Keratinocyte (primary cell): Measurements from ENCODE around the gene HLA-E. TPM values are rescaled to one million over a fixed set of nuclear protein-coding genes. Genes with fewer than 3 reads are reported as not detected.

Experiments
- DNase-seq: peaks from one replicate; pipeline ENCODE4 v3.0.0-alpha.2; 2011; ENCODE audit warnings: low read depth, missing footprints, low spot score
- FAIRE-seq: peaks from 2 replicates; lab custom pipeline; 2011; peaks lifted over from hg19 to GRCh38; lab: Jason Lieb, UNC
- H2AFZ ChIP-seq: 2 replicates; pipeline ENCODE4 v1.6.0; 2012; ENCODE audit warnings: low read length, control low read depth, inconsistent platforms; ENCODE audit not compliant: control insufficient read depth
- H3K27ac ChIP-seq: 2 replicates; pipeline ENCODE4 v1.5.1; 2011; ENCODE audit warnings: low read length; ENCODE audit not compliant: control insufficient read depth, insufficient read depth
- H3K27me3 ChIP-seq: 3 replicates; pipeline ENCODE4 v1.6.0; 2011; ENCODE audit warnings: low read length; ENCODE audit not compliant: control insufficient read depth, insufficient read depth; ENCODE audit errors: extremely low read depth
- H3K36me3 ChIP-seq, 2 experiments: 2 replicates in 1 of 2; 3 replicates in 1 of 2; pipeline ENCODE4 v1.5.1; 2011; ENCODE audit warnings: low read length in 2 of 2, mild to moderate bottlenecking in 1 of 2; ENCODE audit not compliant: control insufficient read depth in 2 of 2, insufficient read depth in 2 of 2; ENCODE audit errors: extremely low read depth in 1 of 2
- H3K4me1 ChIP-seq: 3 replicates; pipeline ENCODE4 v1.5.1; 2011; ENCODE audit warnings: low read length; ENCODE audit not compliant: control insufficient read depth, insufficient read depth; ENCODE audit errors: extremely low read depth
- H3K4me2 ChIP-seq: 3 replicates; pipeline ENCODE4 v1.6.0; 2011; ENCODE audit warnings: low read depth, low read length; ENCODE audit not compliant: control insufficient read depth, insufficient read depth; ENCODE audit errors: extremely low read depth
- H3K4me3 ChIP-seq, 3 experiments: fragments of 200-600 bp in 1 of 3; sonication (generic) in 1 of 3; 2 replicates in 2 of 3; 3 replicates in 1 of 3; pipeline ENCODE4 v1.5.1; 2011 to 2016; ENCODE audit warnings: low read length in 3 of 3, mild to moderate bottlenecking in 3 of 3, control low read depth in 2 of 3, inconsistent platforms in 1 of 3, low read depth in 1 of 3, mixed read lengths in 1 of 3, mixed run types in 1 of 3, moderate library complexity in 1 of 3; ENCODE audit not compliant: control insufficient read depth in 2 of 3, insufficient read depth in 2 of 3; ENCODE audit errors: extremely low read depth in 1 of 3
- H3K79me2 ChIP-seq: 2 replicates; pipeline ENCODE4 v1.6.0; 2012; ENCODE audit warnings: low read length; ENCODE audit not compliant: control insufficient read depth, insufficient read depth
- H3K9ac ChIP-seq: 3 replicates; pipeline ENCODE4 v1.6.0; 2011; ENCODE audit warnings: low read length; ENCODE audit not compliant: control insufficient read depth, insufficient read depth; ENCODE audit errors: extremely low read depth
- H3K9me1 ChIP-seq: 3 replicates; pipeline ENCODE4 v1.6.0; 2011; ENCODE audit warnings: low read length; ENCODE audit not compliant: control insufficient read depth, insufficient read depth; ENCODE audit errors: extremely low read depth
- H3K9me3 ChIP-seq: 2 replicates; pipeline ENCODE4 v1.5.1; 2012; ENCODE audit warnings: low read depth, low read length; ENCODE audit not compliant: control insufficient read depth
- H4K20me1 ChIP-seq: 3 replicates; pipeline ENCODE4 v1.6.0; 2011; ENCODE audit warnings: low read length; ENCODE audit not compliant: control insufficient read depth, insufficient read depth; ENCODE audit errors: extremely low read depth
- EZH2 ChIP-seq: IDR thresholded peaks from one replicate; pipeline ENCODE4 v1.6.1; 2012; ENCODE audit warnings: inconsistent platforms, mild to moderate bottlenecking, low read length, moderate library complexity
- dilution Hi-C: fragments of 300-500 bp; cut with MboI; formaldehyde crosslinking; loops from one replicate; pipeline ENCODE4 v1.7.0; 2020; ENCODE audit warnings: low sequenced_read_pairs; ENCODE audit not compliant: extremely low pct_ligation_motif_present
- polyA plus RNA-seq, 5 experiments: library from polyadenylated mRNA; depleted of rRNA in 3 of 5; stranded (reverse) in 3 of 5; stranded (forward) in 1 of 5; unstranded in 1 of 5; fragments of >200 nt; gene quantifications; 1 replicate in 1 of 5; 2 replicates in 3 of 5; 3 replicates in 1 of 5; pipeline versions ENCODE4 v1.2.1 to v1.2.3, GENCODE V29; 2011 to 2012; ENCODE audit warnings: missing spikeins in 2 of 5, low read depth in 1 of 5, low replicate concordance in 1 of 5
- TF ChIP-seq, protein P1 (sequence below), 3 experiments: IDR thresholded peaks in 1 of 3; conservative IDR thresholded peaks in 1 of 3; optimal IDR thresholded peaks in 1 of 3; 2 replicates in 2 of 3; 3 replicates in 1 of 3; pipeline versions ENCODE3 to v1.5.1; 2011; ENCODE audit warnings: low read length in 3 of 3, mild to moderate bottlenecking in 3 of 3, moderate library complexity in 2 of 3, control low read depth in 1 of 3, inconsistent platforms in 1 of 3; ENCODE audit not compliant: insufficient read depth in 2 of 3; ENCODE audit errors: extremely low read depth in 1 of 3

The HLA-E gene
- polyA plus RNA-seq, 1 donor (not counting 4 experiments of a cell fraction or from before 2014, with no cell fraction given) = 108 TPM

- no peak overlapping the region for H3K9ac ChIP-seq
- no peak overlapping the region for H3K4me2 ChIP-seq
- H4K20me1 ChIP-seq = no peaks in the 10 kb centered on the region
- H3K27me3 ChIP-seq = peaks cover 86% of the 10 kb centered on the region
- no peak overlapping the region for H3K27ac ChIP-seq
- H3K79me2 ChIP-seq = no peaks in the 10 kb centered on the region
- no peak overlapping the region for H3K4me3 ChIP-seq
- no peaks in the 10 kb centered on the region for H3K9me3 ChIP-seq
- H3K36me3 ChIP-seq = no peaks in the 10 kb centered on the region
- H3K4me1 ChIP-seq = peaks cover 3% of the 10 kb centered on the region
- DNase-seq (no peak), FAIRE-seq (no peak)
- TF ChIP-seq EZH2 = peak; percentile 51
- TF ChIP-seq, protein P1, sequence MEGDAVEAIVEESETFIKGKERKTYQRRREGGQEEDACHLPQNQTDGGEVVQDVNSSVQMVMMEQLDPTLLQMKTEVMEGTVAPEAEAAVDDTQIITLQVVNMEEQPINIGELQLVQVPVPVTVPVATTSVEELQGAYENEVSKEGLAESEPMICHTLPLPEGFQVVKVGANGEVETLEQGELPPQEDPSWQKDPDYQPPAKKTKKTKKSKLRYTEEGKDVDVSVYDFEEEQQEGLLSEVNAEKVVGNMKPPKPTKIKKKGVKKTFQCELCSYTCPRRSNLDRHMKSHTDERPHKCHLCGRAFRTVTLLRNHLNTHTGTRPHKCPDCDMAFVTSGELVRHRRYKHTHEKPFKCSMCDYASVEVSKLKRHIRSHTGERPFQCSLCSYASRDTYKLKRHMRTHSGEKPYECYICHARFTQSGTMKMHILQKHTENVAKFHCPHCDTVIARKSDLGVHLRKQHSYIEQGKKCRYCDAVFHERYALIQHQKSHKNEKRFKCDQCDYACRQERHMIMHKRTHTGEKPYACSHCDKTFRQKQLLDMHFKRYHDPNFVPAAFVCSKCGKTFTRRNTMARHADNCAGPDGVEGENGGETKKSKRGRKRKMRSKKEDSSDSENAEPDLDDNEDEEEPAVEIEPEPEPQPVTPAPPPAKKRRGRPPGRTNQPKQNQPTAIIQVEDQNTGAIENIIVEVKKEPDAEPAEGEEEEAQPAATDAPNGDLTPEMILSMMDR (optimal IDR thresholded peaks at IDR 0.05 in 1 of 3, IDR thresholded peaks at IDR 0.05 in 1 of 3, conservative IDR thresholded peaks at IDR 0.05 in 1 of 3; ENCODE audit: extremely low read depth in 1 of 3, insufficient read depth in 2 of 3, low read length in 3 of 3) = no peak
- no peaks in the 10 kb centered on the region for H3K9me1 ChIP-seq
- no peak overlapping the region for H2AFZ ChIP-seq
- dilution Hi-C loops = no loop called here
Observed at GRCh38 chr6:30462482-30462881, 26.8 kb upstream of the HLA-E start.

- no peak for DNase-seq
- Histone ChIP-seq H3K79me2 (no peaks in the 10 kb centered on the region), H3K27me3 (peaks cover 91% of the 10 kb centered on the region), H2AFZ (no peak overlapping the region), H3K9ac (no peak overlapping the region), H3K9me3 (no peaks in the 10 kb centered on the region), H3K4me2 (peak overlapping the region; percentile 25), H3K4me1 (peaks cover 3% of the 10 kb centered on the region), H3K9me1 (no peaks in the 10 kb centered on the region), H3K27ac (no peak overlapping the region), H3K4me3 (no peak overlapping the region), H4K20me1 (no peaks in the 10 kb centered on the region), H3K36me3 (no peaks in the 10 kb centered on the region)
- no peak for FAIRE-seq
- dilution Hi-C loops = no loop called here
- TF ChIP-seq, protein P1 (optimal IDR thresholded peaks at IDR 0.05 in 1 of 3, IDR thresholded peaks at IDR 0.05 in 1 of 3, conservative IDR thresholded peaks at IDR 0.05 in 1 of 3; ENCODE audit: extremely low read depth in 1 of 3, insufficient read depth in 2 of 3, low read length in 3 of 3) = no peak
- TF ChIP-seq EZH2 = no peak
Observed at GRCh38 chr6:30463242-30463641, 26.1 kb upstream of the HLA-E start.
